GM04504 (cell line): ENCODE results near the gene ZMPSTE24.

Experiments
- DNase-seq: peaks from one replicate; pipeline ENCODE4 v3.0.0-alpha.2; 2012; ENCODE audit warnings: low read depth

The ZMPSTE24 gene

DNA sequence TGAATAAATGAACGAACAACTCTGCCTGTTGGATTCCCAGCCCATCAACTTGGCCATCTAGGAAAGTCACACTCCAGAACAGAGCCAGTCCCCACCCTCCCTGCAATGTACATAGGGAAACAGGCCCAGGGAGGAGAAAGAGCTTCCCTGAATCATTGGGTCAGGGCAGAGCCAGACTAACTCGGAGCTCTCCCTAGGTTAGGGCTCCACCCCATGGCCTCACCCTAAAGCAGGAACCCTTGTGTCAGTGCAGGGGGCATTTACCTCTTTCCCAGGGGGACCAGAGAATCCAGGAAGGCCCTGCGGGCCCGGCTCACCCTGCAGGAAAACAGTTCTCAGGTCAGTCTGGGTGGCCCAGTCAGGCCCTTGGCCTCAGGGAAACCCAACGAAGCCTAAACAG lies 47.4 kb downstream of the ZMPSTE24 start:
- no peak for DNase-seq

DNA sequence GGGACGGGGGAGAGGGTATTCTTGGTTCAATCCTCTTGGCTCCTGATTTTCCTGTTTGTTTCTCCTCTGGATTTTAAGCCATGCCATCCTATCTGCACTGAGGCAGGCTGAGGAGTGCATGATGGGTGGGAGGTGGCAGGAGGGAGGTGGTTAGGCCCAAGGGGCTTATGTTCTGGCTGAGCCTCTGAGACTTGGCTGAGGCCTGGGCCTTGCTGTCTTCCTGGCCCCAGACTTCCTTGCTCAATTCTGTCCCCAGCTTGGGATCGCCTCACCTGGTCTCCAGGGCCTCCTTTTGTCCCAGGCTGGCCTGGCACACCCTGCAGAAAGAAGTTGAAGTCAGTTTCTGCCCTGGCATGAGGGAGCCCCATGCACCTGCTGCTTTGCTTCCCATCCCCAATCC lies 47.8 kb downstream of the ZMPSTE24 start:
- no peak for DNase-seq

DNA sequence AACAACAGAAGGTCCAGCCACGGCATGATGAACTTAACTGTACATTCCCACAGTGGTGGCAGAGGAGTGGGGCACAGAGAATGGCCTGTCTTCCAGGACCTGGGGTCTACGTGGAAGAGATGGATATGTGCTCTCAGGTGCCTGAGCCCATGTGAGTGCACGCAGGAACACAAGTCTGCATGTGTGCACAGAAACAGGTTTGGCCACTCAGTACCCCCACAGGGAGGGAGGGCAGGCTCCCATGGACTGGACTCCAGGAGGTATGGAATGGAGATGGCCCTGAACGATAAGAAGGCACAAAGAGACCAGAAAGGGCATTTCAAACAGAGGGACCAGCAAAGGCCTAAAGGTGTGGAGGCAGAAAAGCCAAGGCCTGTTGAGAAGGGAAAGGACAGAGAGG lies 48.3 kb downstream of the ZMPSTE24 start:
- no peak for DNase-seq

DNA sequence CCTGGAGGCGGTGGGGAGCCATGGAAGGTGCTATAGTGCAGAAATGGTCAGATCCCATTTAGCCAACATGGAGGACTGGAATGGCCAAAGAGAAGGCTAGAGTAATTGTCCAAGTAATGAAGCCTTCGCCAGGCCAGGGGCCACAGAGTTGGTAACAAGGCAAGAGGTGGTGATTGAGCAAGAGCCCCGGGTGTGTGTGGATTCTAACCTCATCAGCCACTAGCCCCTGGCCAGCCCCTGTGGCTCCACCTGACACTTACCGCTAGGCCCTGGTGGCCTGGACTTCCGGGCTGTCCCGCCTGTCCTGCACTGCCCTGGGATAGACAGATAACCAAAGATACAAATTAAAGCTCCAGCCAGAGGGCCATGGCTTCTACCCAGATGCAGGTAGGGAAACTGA lies 49.1 kb downstream of the ZMPSTE24 start:
- DNase-seq: no peak

DNA sequence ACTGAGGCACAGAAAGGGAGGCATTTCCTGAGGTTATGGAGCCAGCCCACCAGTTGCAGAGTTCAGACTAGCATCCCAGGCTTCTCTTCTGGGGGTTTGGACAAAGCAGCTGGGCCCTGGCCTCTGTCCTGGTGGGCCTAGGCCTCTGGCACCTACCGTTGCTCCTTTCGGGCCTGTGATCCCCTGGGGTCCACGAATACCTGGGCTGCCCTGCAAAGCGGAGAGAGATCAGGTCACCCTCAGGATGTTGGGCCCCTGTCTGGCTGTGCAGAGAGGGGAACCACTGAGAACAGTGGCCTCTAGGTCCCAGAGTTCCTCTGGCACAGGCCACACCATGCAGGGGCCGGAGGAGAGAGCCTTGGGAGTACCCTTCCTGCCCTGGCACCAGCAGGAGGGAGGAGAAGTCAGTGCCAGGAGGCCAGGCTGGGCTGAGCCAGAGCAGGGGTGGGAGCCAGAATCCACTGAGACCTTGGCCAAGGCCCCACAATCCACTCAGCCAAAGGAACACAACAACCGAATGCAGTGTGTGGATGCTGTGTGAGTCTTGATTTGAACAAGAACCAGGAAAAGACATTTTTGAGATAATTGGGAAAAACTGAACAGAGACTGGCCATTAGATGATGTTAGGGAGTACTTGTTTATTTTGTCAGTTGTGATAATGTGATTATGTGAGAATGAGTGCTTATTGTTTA lies 50.1 kb downstream of the ZMPSTE24 start:
- DNase-seq: no peak

DNA sequence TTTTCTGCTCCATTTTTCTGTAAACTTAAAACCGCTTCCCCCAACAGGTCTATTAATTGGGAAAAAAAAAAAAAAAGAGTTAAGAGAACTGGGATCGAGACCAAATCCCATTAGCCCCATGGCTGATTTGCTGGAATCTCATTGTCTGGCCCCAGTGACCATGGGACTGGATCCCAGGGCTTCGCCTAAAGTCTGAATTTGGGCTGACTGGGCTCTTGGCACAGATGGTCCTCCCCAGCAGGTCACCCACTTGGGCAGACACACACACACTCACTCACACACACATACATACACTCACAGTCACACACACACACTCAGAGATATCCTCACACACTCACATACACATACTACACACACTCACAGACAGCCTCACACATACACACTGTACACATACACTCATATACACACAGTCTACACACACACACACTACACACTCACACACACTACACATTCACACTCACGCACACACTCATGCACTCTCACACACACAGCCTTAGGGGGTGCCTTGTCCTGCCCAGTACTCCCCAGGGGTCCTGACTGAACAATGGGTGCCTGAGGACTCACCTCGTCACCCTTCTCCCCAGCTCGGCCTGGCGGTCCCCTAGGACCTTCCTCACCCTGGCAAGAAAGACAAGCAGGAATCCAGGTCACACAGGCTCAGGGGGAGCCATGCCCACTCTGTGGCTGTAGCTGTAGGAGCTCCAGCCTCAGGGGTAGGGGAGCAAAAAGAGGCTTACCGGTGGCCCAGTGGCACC lies 51.5 kb downstream of the ZMPSTE24 start:
- no peak for DNase-seq

DNA sequence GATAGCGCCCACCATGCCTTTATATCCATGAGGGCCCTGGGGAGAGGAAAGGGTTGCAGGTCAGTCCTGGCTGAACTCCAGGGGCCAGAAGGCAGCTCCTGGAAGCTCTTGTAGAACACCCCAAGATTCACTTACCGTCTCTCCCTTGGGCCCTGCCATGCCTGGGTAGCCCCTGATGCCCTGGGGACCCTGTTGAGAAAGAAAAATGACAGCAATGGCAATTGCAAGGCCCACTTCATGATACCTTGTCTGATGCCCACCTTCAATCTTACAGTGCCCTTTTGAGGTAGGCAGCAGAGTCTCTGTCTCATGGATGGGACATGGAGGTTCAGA lies 52.1 kb downstream of the ZMPSTE24 start:
- DNase-seq: no peak

DNA sequence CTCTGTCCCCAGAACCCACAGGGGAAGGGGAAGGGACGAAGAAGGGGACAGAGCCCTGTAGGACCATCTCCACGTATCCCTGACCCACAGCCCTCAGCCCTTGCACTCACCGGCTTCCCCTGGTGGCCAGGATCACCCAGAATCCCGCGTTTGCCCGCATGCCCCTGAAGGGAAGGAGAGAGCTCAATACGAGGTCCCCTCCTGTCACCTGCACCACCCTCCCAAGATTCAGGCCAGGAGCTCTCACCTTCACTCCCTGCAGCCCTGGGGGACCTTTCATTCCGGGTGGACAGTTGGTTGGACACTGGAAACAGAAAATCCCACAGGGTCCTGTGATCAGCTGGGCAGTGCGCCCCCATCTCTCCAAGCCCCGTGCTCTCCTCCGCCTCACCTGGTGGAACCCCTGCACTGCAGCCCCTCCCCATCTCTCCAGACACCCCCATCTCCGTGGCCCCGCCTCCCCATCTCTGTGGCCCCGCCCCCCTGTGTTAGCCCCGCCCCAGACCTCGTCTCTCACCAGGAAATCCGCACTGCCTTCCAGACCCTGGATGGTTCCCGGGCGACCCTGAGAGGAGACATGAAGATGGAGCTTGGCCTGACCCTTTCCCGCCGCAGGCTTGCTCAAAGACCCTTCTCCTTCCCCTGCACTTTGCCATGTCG lies 53.1 kb downstream of the ZMPSTE24 start:
- no peak for DNase-seq

DNA sequence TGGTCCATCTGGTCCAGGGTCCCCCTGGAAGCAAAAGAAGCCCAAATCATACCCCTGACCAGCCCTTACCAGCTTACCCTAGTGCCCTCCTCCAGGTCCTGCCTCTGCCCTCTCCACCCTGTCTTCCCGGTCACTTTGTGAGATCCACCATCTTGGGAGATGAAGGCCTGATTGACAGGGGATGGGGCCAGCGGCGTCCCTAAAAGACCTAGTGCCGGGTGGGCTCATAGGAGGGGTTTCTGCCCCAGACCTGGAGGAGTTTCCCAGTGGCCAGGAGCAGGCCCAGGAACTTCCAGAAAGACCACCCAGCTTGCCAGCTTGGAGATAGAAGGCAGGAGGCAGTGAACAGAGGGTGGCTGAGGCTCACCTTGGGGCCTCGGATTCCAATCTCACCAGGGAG lies 53.7 kb downstream of the ZMPSTE24 start:
- no peak for DNase-seq

DNA sequence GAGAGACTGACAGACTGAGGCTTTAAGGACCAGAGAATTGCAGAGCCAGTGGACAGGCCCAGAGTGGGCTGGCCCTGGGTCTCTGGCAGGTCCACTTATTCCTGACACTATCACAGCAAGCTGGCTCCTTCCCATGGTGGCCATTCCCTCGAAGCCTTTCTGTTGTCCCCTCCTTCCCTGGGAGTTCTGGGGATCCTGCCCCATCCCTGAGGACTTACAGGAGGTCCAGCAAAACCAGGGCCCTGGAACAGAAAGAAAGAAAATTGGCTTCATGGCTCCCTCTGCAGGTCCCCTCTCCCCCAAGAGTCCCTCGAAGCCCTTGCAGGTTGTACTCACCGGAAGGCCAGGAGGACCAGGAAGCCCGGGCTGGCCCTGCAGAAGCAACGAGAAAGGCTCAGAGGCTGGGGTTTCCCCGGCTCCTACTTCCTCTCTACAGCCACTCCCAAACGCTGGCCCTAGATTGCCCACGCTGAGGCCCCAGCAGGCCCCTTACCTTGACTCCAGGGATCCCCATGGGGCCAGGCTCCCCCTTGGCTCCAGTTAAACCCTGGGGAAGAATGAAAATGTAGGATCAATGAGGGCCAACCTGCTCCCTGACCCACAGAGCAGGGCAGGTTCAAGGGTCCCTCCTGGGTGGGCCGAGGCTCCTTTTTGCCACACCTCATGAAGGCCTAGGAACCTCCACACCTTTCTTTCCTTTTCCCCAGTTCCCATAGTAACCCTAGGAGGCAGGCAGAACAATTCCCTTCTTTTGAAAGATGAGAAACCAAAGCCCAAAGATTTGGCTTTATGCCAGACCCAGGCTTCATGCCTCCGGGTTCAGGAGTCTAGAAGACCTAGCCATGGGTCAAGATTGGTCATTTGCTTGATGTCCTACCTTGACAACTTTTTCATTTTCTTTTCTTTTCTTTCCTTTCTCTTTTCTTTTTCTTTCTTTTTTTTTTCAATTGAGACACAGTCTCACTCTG lies 54.5 kb downstream of the ZMPSTE24 start:
- DNase-seq: no peak

DNA sequence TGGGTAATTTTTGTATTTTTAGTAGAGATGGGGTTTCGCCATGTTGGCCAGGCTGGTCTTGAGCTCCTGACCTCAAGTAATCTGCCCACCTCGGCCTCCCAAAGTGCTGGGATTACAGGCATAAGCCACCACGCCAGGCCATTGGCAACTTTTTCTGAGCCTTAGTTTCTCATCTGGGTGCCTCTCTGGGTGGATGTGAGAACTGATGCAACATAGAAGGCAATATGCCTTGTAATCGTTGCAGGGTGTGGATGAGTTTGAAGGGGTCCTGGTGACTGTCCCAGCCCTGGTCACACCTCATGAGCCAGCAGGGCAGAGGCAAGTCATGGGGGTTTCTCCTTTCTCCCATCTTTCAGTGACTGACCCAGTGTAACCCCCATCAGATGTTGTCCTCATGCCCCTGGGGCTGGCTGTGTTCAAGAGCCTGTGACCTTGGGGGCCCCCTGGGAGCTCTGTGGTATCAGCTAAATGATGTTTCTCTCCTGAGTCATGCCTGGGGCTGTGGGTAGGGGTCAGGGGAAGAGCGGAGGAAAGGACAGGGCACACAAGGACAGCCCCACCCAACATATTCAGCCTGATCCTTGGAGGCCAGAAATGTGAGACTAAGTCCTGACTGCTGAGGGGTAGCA lies 55.4 kb downstream of the ZMPSTE24 start:
- DNase-seq: no peak

DNA sequence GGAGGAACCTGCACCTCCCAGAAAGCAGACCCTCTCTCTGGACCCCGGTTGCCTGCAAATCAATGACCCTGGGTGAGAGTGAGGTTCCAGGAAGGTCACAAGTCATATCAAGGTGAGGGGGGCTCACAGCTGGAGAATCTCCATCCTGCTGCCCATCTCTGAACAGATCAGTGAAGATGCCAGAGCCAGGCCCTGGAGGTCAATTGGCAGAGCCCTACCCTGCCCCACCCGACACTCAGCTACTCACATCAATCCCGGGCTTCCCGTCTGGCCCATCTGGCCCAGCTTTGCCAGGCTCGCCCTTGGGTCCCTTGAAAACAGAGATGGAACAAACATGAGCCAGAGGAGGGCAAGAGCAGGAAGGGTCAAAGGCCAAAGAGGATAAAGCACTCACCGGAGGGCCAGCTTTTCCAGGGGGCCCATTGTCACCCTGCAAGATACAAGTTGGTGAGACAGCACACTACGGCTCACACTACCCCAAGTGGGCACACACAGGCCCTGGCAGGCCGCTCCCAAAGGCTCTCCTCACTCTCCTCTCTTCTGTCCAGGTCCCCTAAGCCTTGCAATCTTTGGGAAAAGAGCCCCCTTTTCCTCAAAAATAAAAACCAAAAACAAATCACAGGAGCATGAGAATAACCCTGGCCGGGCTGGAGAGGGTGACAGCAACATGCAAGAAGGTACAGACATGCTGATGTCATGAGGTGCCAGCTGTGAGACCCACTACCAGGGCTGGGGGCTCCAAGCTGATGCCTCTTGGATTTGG lies 56.1 kb downstream of the ZMPSTE24 start:
- no peak for DNase-seq

DNA sequence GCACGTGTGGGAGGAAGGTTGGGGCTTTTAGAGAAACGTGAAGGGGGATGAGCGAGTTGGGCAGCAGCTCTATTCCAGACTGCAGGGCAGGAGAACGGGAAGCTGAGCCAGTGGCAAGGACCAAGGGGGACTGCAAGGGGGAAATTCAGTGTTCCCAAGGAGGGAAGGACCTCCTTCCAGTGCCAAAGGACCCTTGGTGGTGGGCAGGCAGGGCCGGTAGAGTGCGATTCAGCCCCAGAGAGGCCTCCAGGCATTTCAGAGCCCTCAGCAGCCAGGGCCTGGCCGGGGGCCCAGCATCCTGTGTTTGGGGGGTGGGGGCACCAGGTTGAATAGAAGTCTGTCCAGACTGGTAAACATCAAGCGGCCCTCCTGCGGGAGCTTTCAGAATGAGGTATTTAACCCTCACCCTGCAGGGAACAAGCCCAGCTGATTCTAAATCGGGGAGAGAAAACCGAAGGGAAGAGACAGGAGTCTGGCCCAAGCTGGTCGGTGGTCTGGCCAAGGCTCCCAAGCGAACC lies 56.7 kb downstream of the ZMPSTE24 start:
- DNase-seq: no peak

DNA sequence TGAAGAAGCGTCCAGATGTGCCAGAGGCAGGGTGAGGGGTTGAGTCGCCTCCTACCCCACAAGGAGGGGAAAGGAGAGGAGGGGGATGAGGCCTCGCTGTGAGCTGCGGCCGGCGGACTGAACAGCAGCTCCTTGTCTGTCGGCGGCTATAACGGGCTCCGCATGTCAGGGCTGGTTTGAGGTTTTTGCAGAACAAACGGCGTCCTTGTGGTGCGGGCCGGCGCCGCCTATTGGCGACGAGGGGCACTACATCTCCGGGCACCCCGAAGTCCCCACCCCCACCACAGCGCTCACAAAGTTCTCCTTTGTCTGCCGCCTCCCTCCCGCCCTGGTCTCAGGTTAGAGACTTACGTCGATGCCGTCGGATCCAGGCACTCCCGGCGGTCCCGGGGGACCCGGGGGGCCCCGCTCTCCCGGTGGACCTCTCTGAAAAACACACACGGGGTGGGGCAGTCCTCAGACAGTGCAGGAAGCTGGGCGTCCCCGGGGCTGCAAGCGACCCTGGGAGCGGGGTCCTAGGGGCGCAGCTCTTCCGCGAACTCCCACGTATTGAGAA lies 57.3 kb downstream of the ZMPSTE24 start:
- DNase-seq: peak; percentile 48

DNA sequence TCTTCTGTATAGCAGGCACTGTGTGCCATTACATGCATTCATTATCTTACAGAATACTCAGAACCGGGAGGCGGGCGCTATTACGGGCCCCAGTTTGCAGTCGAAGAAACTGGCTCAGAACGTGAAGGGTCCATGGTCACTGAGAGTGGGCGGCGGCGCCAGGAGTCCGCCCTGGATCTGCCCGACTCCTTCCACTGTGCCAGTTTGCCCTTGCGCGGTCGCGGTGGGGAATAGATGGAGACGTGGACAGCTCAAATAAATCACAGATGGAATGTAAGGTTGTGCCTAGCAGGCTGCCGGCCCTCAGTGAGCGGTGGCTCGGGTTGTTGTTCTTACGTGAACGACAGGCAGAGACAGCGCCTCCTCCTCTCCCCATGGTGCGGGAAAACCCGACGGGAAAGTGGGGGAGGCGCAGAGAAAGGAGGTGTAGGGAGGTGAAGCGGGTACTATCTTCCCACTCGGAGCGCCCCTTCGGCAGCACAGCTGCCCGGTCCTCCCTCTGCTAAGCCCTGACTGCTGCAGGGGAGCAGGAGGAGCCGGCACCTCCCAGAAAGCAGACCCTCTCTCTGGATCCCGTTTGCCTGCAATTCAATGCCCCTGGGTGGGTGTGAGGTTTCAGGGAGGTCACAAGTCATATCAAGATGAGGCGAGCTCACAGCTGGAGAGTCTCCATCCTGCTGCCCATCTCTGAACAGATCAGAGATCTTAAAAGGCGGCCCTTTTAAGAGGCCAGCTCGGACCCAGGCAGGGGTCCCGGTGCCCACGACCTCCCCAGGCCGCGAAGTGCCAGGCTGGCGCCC lies 58.0 kb downstream of the ZMPSTE24 start:
- no peak for DNase-seq

DNA sequence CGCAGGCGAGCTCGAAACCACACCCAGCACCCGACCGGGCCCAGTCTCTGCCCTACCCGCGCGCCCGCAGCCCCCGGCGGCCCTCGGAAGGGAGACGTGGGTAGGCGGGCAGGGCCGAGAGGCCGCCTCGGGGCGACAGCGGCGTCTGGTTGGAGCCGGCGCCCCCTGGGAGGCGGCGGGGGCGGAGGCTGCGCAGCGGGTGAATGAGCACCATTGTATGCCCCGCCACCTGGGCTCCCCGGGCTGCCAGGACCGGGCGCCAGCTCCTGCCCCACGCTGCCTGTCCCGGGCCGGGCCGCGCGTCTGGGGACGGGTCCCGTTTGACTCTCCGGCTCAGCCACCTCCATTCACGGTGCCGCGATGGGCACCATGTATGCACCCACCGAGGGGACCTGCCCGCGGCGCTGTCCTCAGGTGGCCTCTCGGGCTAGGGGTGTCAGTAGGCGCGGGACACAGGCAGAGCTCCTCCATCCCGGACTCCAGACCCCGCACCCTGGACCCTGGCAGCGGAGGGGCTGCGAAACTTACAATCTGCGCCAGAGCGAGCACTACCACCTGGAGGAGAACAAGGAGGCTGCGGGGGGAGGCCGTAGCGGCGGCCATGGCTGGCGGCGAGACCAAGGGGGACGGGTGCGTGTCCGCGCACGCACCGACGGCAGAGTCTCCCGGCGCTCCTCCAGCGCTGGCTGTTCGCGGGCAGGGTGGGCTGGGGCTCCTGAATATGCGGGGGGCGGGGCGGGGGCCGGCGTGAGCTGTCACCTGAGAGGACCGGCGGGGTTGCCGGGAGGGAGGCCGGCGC lies 58.8 kb downstream of the ZMPSTE24 start, which contains the start of gene COL9A2:
COL9A2 (minus strand) TSS at position 692 of the 799 bp plus-strand sequence; CDS start at position 603, 89 bp downstream.
- no peak for DNase-seq

DNA sequence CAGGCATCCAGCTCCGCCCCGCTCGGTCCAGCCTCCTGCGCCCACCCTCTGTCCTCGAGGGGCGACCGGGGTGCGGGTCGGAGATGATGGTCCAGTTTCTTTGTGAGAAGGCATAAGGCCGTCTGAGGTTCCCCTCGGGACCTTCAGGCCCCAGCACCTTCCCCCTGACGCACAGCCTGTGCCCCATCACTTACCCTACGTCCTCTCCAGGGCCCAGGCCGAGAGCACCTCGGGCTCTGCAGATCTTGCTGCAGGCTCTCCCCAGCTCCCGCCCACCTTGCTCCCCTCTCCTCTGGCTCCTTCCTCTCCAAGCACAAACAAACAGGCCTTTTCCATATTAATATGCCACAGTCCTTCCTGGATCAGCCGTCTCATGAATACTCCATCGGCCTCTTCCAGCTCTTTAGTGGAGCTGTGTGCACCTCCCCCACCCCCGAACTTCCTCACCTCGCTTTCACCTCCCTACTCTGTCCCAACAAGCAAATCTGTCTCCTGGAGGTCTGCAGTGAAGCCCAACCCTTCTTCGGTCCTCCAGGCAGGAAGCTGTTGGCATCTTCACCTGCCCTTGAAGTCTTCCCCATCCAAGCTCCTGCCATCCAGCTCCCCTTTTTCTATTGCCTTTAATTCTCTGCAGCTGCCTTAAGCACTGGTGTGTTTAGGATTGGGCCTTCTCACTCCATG lies 59.5 kb downstream of the ZMPSTE24 start:
- DNase-seq: no peak

DNA sequence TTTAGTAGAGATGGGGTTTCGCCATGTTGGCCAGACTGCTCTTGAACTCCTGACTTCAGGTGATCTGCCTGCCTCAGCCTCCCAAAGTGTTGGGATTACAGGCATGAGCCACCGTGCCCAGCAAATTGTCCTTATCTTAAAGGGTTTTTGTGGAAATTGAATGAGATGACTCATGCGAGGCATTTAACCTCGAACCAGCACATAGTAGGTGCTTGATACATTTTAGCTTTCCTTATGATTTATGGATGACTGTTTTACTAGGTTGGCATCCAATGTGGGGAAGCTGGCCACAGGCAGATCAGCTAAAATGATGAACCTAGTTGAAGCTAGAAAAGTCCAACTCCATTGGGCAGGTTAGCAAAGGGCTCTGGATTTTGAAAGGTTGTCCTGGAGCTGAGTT lies 60.4 kb downstream of the ZMPSTE24 start:
- DNase-seq: no peak
